Uterus (tissue), 2 donors: ENCODE results near the gene AKIRIN1.

Experiments used
- POLR2A ChIP-seq, 2 donors: fragments of 450-650 bp; IDR thresholded peaks; one replicate each; pipeline ENCODE4 v1.6.1; 2016; ENCODE audit warnings: antibody characterized with exemption in 2 of 2, mild to moderate bottlenecking in 1 of 2, moderate library complexity in 1 of 2
- TF ChIP-seq, protein P1 (sequence below), 4 experiments: fragments of 200-600 bp in 2 of 4; fragments of 450-650 bp in 2 of 4; sonication (generic) in 2 of 4; IDR thresholded peaks; one replicate each; pipeline ENCODE4 v1.5.1; 2016 to 2019; ENCODE audit warnings: antibody characterized with exemption in 4 of 4, mild to moderate bottlenecking in 2 of 4, moderate library complexity in 1 of 4

DNA sequence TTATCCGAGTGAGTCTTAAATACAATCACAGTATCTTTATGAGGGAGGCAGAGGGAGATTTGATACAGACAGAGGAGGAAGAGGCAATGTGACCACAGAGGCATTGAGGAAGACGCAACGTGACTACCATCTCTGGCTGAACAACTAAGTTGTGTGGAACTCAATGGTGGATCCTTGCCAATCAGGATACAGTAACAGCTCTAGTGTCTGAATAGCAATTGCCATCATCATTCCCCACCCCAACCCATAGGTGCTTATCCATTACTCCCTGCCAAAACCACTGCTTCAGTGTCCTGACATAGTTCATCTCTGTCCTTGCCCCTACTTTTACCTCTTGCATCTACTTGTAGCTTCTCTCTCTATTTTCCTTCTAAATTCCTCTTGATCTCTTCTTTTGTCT is 29.0 kb upstream of the AKIRIN1 start:
- TF ChIP-seq, protein P1, sequence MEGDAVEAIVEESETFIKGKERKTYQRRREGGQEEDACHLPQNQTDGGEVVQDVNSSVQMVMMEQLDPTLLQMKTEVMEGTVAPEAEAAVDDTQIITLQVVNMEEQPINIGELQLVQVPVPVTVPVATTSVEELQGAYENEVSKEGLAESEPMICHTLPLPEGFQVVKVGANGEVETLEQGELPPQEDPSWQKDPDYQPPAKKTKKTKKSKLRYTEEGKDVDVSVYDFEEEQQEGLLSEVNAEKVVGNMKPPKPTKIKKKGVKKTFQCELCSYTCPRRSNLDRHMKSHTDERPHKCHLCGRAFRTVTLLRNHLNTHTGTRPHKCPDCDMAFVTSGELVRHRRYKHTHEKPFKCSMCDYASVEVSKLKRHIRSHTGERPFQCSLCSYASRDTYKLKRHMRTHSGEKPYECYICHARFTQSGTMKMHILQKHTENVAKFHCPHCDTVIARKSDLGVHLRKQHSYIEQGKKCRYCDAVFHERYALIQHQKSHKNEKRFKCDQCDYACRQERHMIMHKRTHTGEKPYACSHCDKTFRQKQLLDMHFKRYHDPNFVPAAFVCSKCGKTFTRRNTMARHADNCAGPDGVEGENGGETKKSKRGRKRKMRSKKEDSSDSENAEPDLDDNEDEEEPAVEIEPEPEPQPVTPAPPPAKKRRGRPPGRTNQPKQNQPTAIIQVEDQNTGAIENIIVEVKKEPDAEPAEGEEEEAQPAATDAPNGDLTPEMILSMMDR (IDR thresholded peaks at IDR 0.05): no peak
- no peak for TF ChIP-seq POLR2A (IDR thresholded peaks at IDR 0.05)
